ENCODE data around the gene CCND1. TPM values are rescaled to one million over a fixed set of nuclear protein-coding genes. Genes with fewer than 3 reads are reported as not detected.

The CCND1 gene
- total and polyA plus RNA-seq, 12 donors: 12.1 to 149 (median 80.7) TPM

DNA sequence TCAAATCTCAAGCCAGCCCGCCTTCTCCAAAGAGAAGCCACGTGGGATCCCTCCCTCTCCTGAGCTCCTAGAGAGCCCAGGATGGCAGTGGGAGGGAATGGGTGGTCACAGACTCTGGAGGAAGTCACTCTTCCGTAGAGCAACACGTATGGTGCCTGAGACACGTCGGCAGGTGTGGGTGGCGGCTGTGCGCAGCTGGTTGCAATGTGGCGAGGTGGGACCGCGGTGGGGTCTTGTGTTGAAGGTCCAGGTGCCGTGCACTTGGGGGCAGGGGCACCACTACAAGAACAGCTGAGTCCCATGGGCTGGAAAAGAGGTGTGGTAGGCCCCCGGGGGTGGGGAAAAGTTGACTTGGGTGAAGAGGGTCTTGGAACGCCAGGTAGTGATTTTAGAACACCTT is 13.4 kb upstream of the CCND1 start:
- Histone ChIP-seq H3K9me3 (replicated peaks in 1 of 3) (peaks cover 0 to 3% (median 0%) of the 10 kb centered on the region in 3 donors), H3K4me1 (replicated peaks in 1 of 2) (no peaks in the 10 kb centered on the region), H3K36me3 (replicated peaks in 1 of 2) (no peaks in the 10 kb centered on the region), H3K27me3 (no peaks in the 10 kb centered on the region), H3K4me3 (no peak overlapping the region), H3K27ac (no peak overlapping the region)
- WGBS, 4 donors: 79 to 85% (median 83%) methylated on average over 14 of the region's 14 CpGs
- intact Hi-C loops (cut with DNase I): no loop called here
- TF ChIP-seq, protein P1, sequence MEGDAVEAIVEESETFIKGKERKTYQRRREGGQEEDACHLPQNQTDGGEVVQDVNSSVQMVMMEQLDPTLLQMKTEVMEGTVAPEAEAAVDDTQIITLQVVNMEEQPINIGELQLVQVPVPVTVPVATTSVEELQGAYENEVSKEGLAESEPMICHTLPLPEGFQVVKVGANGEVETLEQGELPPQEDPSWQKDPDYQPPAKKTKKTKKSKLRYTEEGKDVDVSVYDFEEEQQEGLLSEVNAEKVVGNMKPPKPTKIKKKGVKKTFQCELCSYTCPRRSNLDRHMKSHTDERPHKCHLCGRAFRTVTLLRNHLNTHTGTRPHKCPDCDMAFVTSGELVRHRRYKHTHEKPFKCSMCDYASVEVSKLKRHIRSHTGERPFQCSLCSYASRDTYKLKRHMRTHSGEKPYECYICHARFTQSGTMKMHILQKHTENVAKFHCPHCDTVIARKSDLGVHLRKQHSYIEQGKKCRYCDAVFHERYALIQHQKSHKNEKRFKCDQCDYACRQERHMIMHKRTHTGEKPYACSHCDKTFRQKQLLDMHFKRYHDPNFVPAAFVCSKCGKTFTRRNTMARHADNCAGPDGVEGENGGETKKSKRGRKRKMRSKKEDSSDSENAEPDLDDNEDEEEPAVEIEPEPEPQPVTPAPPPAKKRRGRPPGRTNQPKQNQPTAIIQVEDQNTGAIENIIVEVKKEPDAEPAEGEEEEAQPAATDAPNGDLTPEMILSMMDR (IDR thresholded peaks at IDR 0.05): no peak
- TF ChIP-seq POLR2A (IDR thresholded peaks at IDR 0.05): no peak
- no peak for DNase-seq

GRCh38 chr11:69630017-69630416 is 10.9 kb upstream of the CCND1 start:
- Histone ChIP-seq H3K27ac (no peak overlapping the region), H3K27me3 (no peaks in the 10 kb centered on the region), H3K9me3 (replicated peaks in 1 of 3) (peaks cover 0 to 3% (median 0%) of the 10 kb centered on the region in 3 donors), H3K4me1 (replicated peaks in 1 of 2) (peaks cover 3 to 8% of the 10 kb centered on the region in 2 donors), H3K4me3 (no peak overlapping the region), H3K36me3 (replicated peaks in 1 of 2) (no peaks in the 10 kb centered on the region)
- TF ChIP-seq POLR2A (IDR thresholded peaks at IDR 0.05): no peak
- TF ChIP-seq, protein P1 (IDR thresholded peaks at IDR 0.05): no peak
- 91 to 100% (median 96%) methylated on average over 2 of the region's 2 CpGs for WGBS, 4 donors
- no peak for DNase-seq
- intact Hi-C loops (cut with DNase I): loop anchor here in 1 of 2 donors (10.0 kb wide), 1 partner anchor 165 kb away; no protein-coding TSS in a partner anchor

- Histone ChIP-seq H3K9me3 (replicated peaks in 1 of 3) (peaks cover 0 to 3% (median 0%) of the 10 kb centered on the region in 3 donors), H3K27ac (no peak overlapping the region), H3K4me1 (replicated peaks in 1 of 2) (peaks cover 7 to 13% of the 10 kb centered on the region in 2 donors), H3K27me3 (no peaks in the 10 kb centered on the region), H3K4me3 (no peak overlapping the region), H3K36me3 (replicated peaks in 1 of 2) (no peaks in the 10 kb centered on the region)
- 83 to 90% (median 88%) methylated on average over 8 of the region's 8 CpGs for WGBS, 4 donors
- intact Hi-C loops (cut with DNase I): loop anchor here in 1 of 2 donors (10.0 kb wide), 1 partner anchor 166 kb away; no protein-coding TSS in a partner anchor
- no peak for DNase-seq
- TF ChIP-seq POLR2A (IDR thresholded peaks at IDR 0.05): no peak
- TF ChIP-seq, protein P1 (IDR thresholded peaks at IDR 0.05): no peak
Measured at GRCh38 chr11:69630424-69630823, 10.5 kb upstream of the CCND1 start.

DNA sequence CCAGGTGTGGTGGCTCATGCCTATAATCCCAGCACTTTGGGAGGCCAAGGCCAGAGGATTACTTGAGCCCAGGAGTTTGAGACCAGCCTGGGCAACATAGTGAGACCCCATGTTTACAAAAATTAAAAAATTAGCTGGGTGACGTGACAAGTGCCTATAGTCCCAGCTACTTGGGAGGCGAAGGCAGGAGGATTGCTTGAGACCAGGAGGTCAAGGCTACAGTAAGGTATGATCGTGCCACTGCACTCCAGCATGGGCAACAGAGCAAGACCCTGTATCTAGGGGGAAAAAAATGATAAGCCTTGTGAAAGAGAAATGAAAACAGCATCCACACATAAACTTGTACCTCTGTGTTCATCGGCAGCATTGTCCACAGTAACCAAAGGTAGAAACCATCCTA is 8.1 kb upstream of the CCND1 start:
- Histone ChIP-seq H3K4me3 (no peak overlapping the region), H3K36me3 (replicated peaks in 1 of 2) (no peaks in the 10 kb centered on the region), H3K9me3 (replicated peaks in 1 of 3) (peaks cover 0 to 3% (median 0%) of the 10 kb centered on the region in 3 donors), H3K27ac (no peak overlapping the region), H3K27me3 (peaks cover 2% of the 10 kb centered on the region), H3K4me1 (replicated peaks in 1 of 2) (peaks cover 12 to 37% of the 10 kb centered on the region in 2 donors)
- 89 to 96% (median 92%) methylated on average over 4 of the region's 4 CpGs for WGBS, 4 donors
- DNase-seq: no peak
- no peak for TF ChIP-seq POLR2A (IDR thresholded peaks at IDR 0.05)
- TF ChIP-seq, protein P1 (IDR thresholded peaks at IDR 0.05): no peak
- intact Hi-C loops (cut with DNase I): loop anchor here in 1 of 2 donors (10.0 kb wide), 1 partner anchor 168 kb away; no protein-coding TSS in a partner anchor
